WI38 (cell line): ENCODE results near the gene GAGE12E.
"Not testable (repeated sequence)": the region's sequence is repeated elsewhere in the genome, so short reads cannot be mapped to it uniquely, and the experiment has no call there.

ENCODE experiments used
- H3K4me3 ChIP-seq: 2 replicates; pipeline ENCODE4 v1.5.1; 2011; ENCODE audit warnings: low read depth, mild to moderate bottlenecking, control low read depth, low read length

The GAGE12E gene, protein sequence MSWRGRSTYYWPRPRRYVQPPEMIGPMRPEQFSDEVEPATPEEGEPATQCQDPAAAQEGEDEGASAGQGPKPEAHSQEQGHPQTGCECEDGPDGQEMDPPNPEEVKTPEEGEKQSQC

DNA sequence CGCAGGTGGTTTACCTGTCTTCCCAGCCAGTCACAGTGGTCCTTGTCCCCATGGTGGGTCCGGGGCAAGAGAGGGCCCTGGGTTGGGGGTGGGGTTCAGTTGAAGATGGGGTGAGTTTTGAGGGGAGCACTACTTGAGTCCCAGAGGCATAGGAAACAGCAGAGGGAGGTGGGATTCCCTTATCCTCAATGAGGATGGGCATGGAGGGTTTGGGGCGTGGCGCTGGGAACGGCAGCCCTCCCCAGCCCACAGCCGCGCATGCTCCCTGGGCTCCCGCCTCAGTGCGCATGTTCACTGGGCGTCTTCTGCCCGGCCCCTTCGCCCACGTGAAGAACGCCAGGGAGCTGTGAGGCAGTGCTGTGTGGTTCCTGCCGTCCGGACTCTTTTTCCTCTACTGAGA lies at the start of gene GAGE12E:
Gene GAGE12E, plus strand, starts transcription at position 301 of the 400 bp plus-strand sequence. CDS start 1,155 bp downstream, outside the sequence.
- H3K4me3 ChIP-seq, result not testable (repeated sequence)

DNA sequence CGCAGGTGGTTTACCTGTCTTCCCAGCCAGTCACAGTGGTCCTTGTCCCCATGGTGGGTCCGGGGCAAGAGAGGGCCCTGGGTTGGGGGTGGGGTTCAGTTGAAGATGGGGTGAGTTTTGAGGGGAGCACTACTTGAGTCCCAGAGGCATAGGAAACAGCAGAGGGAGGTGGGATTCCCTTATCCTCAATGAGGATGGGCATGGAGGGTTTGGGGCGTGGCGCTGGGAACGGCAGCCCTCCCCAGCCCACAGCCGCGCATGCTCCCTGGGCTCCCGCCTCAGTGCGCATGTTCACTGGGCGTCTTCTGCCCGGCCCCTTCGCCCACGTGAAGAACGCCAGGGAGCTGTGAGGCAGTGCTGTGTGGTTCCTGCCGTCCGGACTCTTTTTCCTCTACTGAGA lies 19.2 kb upstream of the GAGE12E start, which contains the start of gene GAGE12C:
Gene GAGE12C, plus strand, starts transcription at position 301 of the 400 bp plus-strand sequence. CDS start 1,155 bp downstream, outside the sequence.
- not testable (repeated sequence) for H3K4me3 ChIP-seq

DNA sequence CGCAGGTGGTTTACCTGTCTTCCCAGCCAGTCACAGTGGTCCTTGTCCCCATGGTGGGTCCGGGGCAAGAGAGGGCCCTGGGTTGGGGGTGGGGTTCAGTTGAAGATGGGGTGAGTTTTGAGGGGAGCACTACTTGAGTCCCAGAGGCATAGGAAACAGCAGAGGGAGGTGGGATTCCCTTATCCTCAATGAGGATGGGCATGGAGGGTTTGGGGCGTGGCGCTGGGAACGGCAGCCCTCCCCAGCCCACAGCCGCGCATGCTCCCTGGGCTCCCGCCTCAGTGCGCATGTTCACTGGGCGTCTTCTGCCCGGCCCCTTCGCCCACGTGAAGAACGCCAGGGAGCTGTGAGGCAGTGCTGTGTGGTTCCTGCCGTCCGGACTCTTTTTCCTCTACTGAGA lies 9.7 kb upstream of the GAGE12E start, which contains the start of gene GAGE12D:
Gene GAGE12D, plus strand, starts transcription at position 301 of the 400 bp plus-strand sequence. CDS start 1,155 bp downstream, outside the sequence.
- H3K4me3 ChIP-seq, result not testable (repeated sequence)

DNA sequence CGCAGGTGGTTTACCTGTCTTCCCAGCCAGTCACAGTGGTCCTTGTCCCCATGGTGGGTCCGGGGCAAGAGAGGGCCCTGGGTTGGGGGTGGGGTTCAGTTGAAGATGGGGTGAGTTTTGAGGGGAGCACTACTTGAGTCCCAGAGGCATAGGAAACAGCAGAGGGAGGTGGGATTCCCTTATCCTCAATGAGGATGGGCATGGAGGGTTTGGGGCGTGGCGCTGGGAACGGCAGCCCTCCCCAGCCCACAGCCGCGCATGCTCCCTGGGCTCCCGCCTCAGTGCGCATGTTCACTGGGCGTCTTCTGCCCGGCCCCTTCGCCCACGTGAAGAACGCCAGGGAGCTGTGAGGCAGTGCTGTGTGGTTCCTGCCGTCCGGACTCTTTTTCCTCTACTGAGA lies 9.5 kb downstream of the GAGE12E start, which contains the start of gene GAGE12F:
Gene GAGE12F, plus strand, starts transcription at position 301 of the 400 bp plus-strand sequence. CDS start 1,155 bp downstream, outside the sequence.
- not testable (repeated sequence) for H3K4me3 ChIP-seq

DNA sequence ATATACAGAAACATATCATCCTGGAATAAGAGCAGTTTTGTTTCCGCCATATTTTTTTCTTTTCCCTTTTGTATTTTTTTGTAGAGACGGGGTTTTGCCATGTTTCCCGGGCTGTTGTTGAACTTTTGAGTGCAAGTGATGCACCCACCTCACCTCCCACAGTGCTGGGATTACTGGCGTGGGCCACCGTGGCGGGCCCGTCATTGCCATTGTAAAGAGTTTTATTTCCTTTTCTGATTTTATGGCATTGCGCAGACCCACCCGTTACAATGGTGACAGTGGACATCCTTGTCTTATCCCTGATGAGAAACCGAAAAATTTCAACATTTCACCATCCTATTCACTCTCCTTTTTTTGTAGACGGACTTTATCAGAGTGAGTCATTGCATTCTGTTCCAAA lies 17.6 kb downstream of the GAGE12E start:
- not testable (repeated sequence) for H3K4me3 ChIP-seq

DNA sequence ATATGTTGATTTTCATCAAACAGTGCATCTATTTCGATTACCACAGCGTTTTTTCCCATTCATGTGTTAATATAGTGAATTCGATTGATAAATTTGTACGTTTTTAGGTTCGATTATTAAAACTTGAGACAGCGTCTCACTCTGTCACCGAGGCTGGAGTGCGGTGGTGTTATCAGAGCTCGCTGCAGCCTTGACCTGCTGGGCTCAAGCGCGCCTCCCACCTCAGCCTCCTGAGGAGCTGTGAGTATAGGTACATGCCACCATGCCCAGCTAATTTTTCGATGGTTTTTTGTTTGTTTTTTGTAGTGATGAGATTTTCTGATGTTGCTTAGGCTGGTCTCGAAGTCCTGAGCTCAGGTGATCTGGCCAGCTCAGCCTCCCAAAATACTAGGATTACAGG lies 18.1 kb downstream of the GAGE12E start:
- not testable (repeated sequence) for H3K4me3 ChIP-seq

DNA sequence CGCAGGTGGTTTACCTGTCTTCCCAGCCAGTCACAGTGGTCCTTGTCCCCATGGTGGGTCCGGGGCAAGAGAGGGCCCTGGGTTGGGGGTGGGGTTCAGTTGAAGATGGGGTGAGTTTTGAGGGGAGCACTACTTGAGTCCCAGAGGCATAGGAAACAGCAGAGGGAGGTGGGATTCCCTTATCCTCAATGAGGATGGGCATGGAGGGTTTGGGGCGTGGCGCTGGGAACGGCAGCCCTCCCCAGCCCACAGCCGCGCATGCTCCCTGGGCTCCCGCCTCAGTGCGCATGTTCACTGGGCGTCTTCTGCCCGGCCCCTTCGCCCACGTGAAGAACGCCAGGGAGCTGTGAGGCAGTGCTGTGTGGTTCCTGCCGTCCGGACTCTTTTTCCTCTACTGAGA lies 19.0 kb downstream of the GAGE12E start, which contains the start of gene GAGE12G:
Gene GAGE12G, plus strand, starts transcription at position 301 of the 400 bp plus-strand sequence. CDS start 1,155 bp downstream, outside the sequence.
- H3K4me3 ChIP-seq, result not testable (repeated sequence)

DNA sequence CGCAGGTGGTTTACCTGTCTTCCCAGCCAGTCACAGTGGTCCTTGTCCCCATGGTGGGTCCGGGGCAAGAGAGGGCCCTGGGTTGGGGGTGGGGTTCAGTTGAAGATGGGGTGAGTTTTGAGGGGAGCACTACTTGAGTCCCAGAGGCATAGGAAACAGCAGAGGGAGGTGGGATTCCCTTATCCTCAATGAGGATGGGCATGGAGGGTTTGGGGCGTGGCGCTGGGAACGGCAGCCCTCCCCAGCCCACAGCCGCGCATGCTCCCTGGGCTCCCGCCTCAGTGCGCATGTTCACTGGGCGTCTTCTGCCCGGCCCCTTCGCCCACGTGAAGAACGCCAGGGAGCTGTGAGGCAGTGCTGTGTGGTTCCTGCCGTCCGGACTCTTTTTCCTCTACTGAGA lies 28.6 kb downstream of the GAGE12E start, which contains the start of gene GAGE12H:
Gene GAGE12H, plus strand, starts transcription at position 301 of the 400 bp plus-strand sequence. CDS start 1,155 bp downstream, outside the sequence.
- H3K4me3 ChIP-seq, result not testable (repeated sequence)

DNA sequence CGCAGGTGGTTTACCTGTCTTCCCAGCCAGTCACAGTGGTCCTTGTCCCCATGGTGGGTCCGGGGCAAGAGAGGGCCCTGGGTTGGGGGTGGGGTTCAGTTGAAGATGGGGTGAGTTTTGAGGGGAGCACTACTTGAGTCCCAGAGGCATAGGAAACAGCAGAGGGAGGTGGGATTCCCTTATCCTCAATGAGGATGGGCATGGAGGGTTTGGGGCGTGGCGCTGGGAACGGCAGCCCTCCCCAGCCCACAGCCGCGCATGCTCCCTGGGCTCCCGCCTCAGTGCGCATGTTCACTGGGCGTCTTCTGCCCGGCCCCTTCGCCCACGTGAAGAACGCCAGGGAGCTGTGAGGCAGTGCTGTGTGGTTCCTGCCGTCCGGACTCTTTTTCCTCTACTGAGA lies 38.1 kb downstream of the GAGE12E start, which contains the start of gene GAGE2A:
Gene GAGE2A, plus strand, starts transcription at position 301 of the 400 bp plus-strand sequence. CDS start 1,155 bp downstream, outside the sequence.
- not testable (repeated sequence) for H3K4me3 ChIP-seq

DNA sequence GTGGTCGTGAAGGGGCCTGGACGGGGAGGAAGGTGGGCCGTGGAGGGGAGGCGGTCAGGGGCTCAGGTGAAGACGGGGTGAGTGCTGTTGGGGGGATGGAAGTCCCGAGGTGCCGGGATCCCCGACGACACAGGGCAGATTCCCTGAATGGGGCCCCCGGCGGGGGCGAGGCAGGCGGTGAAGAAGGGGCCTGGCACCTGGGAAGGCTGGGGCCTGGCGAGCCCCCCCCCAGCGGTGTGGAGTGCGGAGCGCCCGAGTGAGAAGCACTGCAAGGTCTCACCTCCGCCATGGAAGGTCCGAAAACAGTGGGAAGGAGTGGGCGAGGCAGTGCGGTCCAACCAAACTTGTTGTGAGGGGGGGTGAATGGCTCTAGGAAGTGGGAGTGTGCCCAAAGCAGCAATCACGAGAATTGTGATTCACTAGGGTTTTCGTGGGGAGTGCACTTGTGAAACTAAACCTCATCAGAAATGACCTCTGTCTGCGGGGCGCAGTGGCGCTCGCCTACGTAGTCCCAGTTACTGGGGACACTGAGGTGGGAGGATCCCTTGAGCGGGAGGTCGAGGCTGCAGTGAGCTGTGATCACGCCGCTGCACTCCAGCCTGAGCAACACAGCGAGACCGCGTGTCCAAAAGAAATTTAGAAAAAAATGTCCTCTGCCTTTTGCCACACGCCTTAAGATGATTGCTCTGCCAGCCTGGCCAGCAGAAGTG lies 38.8 kb downstream of the GAGE12E start:
- not testable (repeated sequence) for H3K4me3 ChIP-seq

DNA sequence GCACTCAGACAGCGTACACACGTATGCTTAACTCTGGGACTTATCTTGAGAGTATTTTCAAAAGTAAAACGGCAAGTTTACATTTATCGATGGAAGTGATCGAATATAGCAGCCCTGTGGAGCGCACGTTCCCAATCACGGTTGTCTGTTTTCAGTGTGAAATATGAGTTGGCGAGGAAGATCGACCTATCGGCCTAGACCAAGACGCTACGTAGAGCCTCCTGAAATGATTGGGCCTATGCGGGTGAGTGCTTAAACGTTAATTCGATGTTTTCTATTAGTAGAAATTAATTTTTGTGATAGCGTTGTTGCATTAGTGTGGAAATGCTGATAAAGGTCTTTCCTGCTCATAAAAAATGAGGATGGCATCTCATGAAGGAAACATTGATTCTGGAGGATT lies 39.4 kb downstream of the GAGE12E start:
- not testable (repeated sequence) for H3K4me3 ChIP-seq

DNA sequence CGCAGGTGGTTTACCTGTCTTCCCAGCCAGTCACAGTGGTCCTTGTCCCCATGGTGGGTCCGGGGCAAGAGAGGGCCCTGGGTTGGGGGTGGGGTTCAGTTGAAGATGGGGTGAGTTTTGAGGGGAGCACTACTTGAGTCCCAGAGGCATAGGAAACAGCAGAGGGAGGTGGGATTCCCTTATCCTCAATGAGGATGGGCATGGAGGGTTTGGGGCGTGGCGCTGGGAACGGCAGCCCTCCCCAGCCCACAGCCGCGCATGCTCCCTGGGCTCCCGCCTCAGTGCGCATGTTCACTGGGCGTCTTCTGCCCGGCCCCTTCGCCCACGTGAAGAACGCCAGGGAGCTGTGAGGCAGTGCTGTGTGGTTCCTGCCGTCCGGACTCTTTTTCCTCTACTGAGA lies 47.6 kb downstream of the GAGE12E start, which contains the start of gene GAGE1:
Gene GAGE1, plus strand, starts transcription at position 301 of the 400 bp plus-strand sequence. CDS start 1,155 bp downstream, outside the sequence.
- not testable (repeated sequence) for H3K4me3 ChIP-seq
